ENCODE results near the gene TBC1D14. TPM values are rescaled to one million over a fixed set of nuclear protein-coding genes. Genes with fewer than 3 reads are reported as not detected.

The TBC1D14 gene
- total RNA-seq, 1 experiment from 2014 or later, result 50.2 TPM

DNA sequence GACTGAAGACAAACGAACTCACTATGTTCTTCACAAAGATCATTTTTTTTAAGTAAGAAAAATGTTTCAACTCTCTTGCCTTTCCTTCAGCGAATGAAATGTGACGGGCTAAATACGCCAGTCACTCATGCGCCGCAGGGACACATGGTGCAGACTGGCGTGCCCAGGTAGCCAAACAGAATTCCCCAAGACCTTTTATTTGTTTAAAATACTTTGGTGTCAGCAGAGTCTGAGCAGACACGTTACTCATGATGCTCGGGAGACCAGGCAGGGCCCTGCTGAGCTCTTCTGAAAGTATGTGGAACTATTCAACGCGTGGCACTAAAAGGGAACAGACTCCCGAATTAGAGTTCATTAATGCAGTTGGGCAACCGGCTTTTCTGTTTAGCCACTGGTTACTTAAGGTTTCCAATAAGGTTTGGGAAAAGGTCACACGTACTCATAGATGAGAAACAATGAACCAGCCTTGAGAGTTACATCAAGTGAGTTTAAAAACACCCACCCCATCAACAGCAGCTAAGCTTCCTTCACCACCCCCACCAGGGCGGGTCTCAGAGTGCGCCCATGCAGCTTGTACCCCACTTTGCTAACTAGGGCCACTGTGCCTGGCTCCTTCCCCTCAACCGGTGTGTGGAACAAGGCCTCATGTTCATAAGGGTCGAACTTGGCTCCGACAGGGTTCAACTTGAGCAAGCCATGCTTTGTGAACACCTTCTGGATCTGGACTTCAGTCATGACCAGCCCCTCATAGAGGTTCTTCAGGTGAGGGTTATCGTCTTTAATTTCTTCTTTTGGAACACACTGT lies 150.9 kb downstream of the TBC1D14 start:
- Histone ChIP-seq H2AK5ac (ENCODE audit: insufficient read length, low read length) (no peak overlapping the region), H3K18ac (ENCODE audit: insufficient read length, low read depth, low read length) (no peak overlapping the region), H3K4me1 (ENCODE audit: insufficient read depth, low read length) (no peaks in the 10 kb centered on the region), H3K9ac (ENCODE audit: extremely low read depth, insufficient read length, low read length) (no peak overlapping the region), H3K14ac (ENCODE audit: insufficient read depth, low read length) (no peak overlapping the region), H2BK5ac (ENCODE audit: insufficient read length, low read length) (no peak overlapping the region), H2BK12ac (ENCODE audit: insufficient read length, low read depth, low read length) (no peak overlapping the region), H4K91ac (ENCODE audit: insufficient read length, low read depth, low read length) (no peak overlapping the region), H3K27me3 (ENCODE audit: insufficient read depth, low read length) (no peaks in the 10 kb centered on the region), H3K4ac (ENCODE audit: low read depth, low read length) (no peak overlapping the region), H4K20me1 (ENCODE audit: control insufficient read depth, insufficient read depth, insufficient read length) (no peaks in the 10 kb centered on the region), H3K23ac (ENCODE audit: insufficient read length, low read depth, low read length) (no peak overlapping the region), H3K56ac (ENCODE audit: insufficient read length, low read depth, low read length) (no peak overlapping the region), H4K5ac (ENCODE audit: insufficient read length, low read depth, low read length) (no peak overlapping the region), H3K4me2 (ENCODE audit: insufficient read depth, insufficient read length, low read length) (no peak overlapping the region), H2BK120ac (ENCODE audit: low read depth, low read length, poor library complexity, severe bottlenecking) (no peak overlapping the region), H3T11ph (ENCODE audit: low read length) (no peak overlapping the region), H2BK20ac (ENCODE audit: low read depth, low read length, poor library complexity, severe bottlenecking) (no peak overlapping the region), H3K79me1 (ENCODE audit: insufficient read depth, low read depth, low read length, poor library complexity, severe bottlenecking) (peaks cover 7% of the 10 kb centered on the region), H4K8ac (replicated peaks; ENCODE audit: insufficient read length, low read depth, low read length) (no peak overlapping the region), H2AFZ (ENCODE audit: low read length) (no peak overlapping the region), H2BK15ac (ENCODE audit: low read depth, low read length) (no peak overlapping the region), H3K79me2 (ENCODE audit: insufficient read depth, low read length) (peaks cover 1% of the 10 kb centered on the region; the same call in 1 of the 2 replicates), H3K23me2 (ENCODE audit: insufficient read length, low read depth, low read length, poor library complexity, severe bottlenecking) (no peaks in the 10 kb centered on the region), H3K27ac (ENCODE audit: insufficient read length, low read depth, low read length) (no peak overlapping the region), H3K9me3 (ENCODE audit: control insufficient read depth, low read depth, low read length) (no peaks in the 10 kb centered on the region)
- peak overlapping the region in 1 of 3 experiments; percentile 59; a peak in 1 of 7 replicates for H3K27ac Mint-ChIP-seq
- H3K4me1 Mint-ChIP-seq, result peaks cover 2% of the 10 kb centered on the region in 2 experiments; a peak in 1 of 4 replicates
- WGBS (ENCODE audit: extremely low coverage, insufficient read length, low lambda C conversion rate), result no CpG with 5 or more reads among the region's 20 CpGs
- DNase-seq, result no peak
- H3K36me3 Mint-ChIP-seq (ENCODE audit: insufficient read depth in 1 of 3, low read depth in 3 of 3), result peaks cover 39 to 80% (median 69%) of the 10 kb centered on the region in 3 experiments
- H3K9me3 Mint-ChIP-seq, result no peaks in the 10 kb centered on the region
- H3K27me3 Mint-ChIP-seq (ENCODE audit: low read depth), result no peaks in the 10 kb centered on the region
- no peak overlapping the region for H3K4me3 Mint-ChIP-seq
- TF ChIP-seq, protein P1, sequence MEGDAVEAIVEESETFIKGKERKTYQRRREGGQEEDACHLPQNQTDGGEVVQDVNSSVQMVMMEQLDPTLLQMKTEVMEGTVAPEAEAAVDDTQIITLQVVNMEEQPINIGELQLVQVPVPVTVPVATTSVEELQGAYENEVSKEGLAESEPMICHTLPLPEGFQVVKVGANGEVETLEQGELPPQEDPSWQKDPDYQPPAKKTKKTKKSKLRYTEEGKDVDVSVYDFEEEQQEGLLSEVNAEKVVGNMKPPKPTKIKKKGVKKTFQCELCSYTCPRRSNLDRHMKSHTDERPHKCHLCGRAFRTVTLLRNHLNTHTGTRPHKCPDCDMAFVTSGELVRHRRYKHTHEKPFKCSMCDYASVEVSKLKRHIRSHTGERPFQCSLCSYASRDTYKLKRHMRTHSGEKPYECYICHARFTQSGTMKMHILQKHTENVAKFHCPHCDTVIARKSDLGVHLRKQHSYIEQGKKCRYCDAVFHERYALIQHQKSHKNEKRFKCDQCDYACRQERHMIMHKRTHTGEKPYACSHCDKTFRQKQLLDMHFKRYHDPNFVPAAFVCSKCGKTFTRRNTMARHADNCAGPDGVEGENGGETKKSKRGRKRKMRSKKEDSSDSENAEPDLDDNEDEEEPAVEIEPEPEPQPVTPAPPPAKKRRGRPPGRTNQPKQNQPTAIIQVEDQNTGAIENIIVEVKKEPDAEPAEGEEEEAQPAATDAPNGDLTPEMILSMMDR (conservative IDR thresholded peaks at IDR 0.05), result no peak
